Mammary epithelial cell (primary cell): Measurements from ENCODE around the gene RAB7A.

Source experiments
- EZH2 ChIP-seq: IDR thresholded peaks from 2 replicates; pipeline ENCODE4 v1.6.1; 2012; ENCODE audit warnings: low read length, inconsistent platforms, borderline replicate concordance
- TF ChIP-seq, protein P1 (sequence below), 2 donors: IDR thresholded peaks in 1 of 2; conservative IDR thresholded peaks in 1 of 2; 2 replicates each; pipeline ENCODE4 v1.5.1; 2011 to 2012; ENCODE audit warnings: inconsistent platforms in 2 of 2, low read length in 2 of 2, mild to moderate bottlenecking in 2 of 2, control low read depth in 1 of 2, low read depth in 1 of 2; ENCODE audit not compliant: insufficient read depth in 1 of 2; ENCODE audit errors: extremely low read depth in 1 of 2

DNA sequence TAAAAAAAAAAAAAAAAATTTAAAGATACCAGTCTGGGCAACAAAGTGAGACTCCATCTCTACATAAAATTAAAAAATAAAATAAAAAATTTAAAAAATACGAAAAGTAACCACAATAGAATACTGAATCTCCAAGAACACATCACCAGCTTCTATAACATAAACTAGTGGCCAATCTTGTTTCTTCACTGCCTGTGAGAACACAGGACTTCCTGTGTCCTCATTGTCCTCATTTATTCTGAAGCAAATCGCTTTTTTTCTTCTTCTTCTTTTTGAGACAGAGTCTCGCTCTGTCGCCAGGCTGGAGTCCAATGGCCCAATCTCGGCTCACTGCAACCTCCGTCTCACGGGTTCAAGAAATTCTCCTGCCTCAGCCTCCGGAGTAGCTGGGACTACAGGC is 28.6 kb upstream of the RAB7A start:
- TF ChIP-seq EZH2: no peak
- TF ChIP-seq, protein P1, sequence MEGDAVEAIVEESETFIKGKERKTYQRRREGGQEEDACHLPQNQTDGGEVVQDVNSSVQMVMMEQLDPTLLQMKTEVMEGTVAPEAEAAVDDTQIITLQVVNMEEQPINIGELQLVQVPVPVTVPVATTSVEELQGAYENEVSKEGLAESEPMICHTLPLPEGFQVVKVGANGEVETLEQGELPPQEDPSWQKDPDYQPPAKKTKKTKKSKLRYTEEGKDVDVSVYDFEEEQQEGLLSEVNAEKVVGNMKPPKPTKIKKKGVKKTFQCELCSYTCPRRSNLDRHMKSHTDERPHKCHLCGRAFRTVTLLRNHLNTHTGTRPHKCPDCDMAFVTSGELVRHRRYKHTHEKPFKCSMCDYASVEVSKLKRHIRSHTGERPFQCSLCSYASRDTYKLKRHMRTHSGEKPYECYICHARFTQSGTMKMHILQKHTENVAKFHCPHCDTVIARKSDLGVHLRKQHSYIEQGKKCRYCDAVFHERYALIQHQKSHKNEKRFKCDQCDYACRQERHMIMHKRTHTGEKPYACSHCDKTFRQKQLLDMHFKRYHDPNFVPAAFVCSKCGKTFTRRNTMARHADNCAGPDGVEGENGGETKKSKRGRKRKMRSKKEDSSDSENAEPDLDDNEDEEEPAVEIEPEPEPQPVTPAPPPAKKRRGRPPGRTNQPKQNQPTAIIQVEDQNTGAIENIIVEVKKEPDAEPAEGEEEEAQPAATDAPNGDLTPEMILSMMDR (conservative IDR thresholded peaks at IDR 0.05 in 1 of 2, IDR thresholded peaks at IDR 0.05 in 1 of 2; ENCODE audit: extremely low read depth in 1 of 2, insufficient read depth in 1 of 2, low read depth in 1 of 2, low read length in 2 of 2): no peak
